Kidney tubule cell (primary cell): ENCODE measurements around the gene IKZF3.
"Not testable (repeated sequence)": the region's sequence is repeated elsewhere in the genome, so short reads cannot be mapped to it uniquely, and the experiment has no call there.

Experiments
- DNase-seq: peaks from one replicate; pipeline ENCODE4 v3.0.0-alpha.2; 2018; ENCODE audit warnings: low spot score

The IKZF3 gene

GRCh38 chr17:39716073-39716818 lies 147.9 kb downstream of the IKZF3 start:
- DNase-seq, result no peak

- DNase-seq, result no peak
Observed at GRCh38 chr17:39715375-39716072, 148.6 kb downstream of the IKZF3 start.

- no peak for DNase-seq
Observed at GRCh38 chr17:39714234-39714633, 149.9 kb downstream of the IKZF3 start.

GRCh38 chr17:39711851-39712250 lies 152.3 kb downstream of the IKZF3 start:
- DNase-seq, result no peak

GRCh38 chr17:39711071-39711470 lies 153.0 kb downstream of the IKZF3 start:
- DNase-seq, result not testable (repeated sequence)

DNA sequence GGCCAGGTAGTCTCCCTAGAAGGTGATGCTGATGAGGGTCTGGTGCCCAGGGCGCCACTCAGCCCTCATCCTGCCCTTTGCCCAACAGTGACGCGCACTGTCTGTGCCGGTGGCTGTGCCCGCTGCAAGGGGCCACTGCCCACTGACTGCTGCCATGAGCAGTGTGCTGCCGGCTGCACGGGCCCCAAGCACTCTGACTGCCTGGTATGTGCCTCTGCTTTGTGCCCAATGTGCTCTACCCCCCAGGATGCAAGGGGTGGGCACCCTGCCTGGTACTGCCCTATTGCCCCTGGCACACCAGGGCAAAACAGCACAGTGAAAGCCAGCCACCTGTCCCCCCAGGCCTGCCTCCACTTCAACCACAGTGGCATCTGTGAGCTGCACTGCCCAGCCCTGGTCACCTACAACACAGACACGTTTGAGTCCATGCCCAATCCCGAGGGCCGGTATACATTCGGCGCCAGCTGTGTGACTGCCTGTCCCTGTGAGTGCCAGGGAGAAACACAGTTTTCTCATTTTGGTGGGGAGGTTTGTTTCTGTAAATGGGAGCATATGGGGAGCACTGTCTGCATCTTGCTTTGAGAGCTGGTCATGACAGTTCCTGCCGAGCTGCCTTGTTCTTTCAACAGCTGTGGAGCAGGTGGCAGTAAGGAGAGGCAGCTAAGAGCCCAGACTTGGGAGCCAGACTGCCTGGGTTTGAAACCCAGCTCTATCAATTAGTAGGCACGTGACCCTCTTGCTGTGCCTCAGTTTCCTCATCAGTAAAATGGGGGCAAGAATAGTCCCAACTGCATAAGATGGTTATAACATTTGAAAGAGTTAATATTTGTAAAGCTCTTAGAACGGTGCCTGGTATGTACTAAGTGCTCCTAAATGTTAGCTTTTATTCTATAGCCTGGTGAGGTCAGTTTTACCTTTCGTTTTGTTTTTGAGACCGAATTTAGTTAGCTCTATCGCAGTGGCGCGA lies 153.8 kb downstream of the IKZF3 start:
- no peak for DNase-seq

- DNase-seq, result no peak
Observed at GRCh38 chr17:39709319-39709997, 154.7 kb downstream of the IKZF3 start.
